Esophagus (tissue), 2 donors: ENCODE measurements around the gene HBS1L. TPM values are rescaled to one million over a fixed set of nuclear protein-coding genes. Genes with fewer than 3 reads are reported as not detected.

Experiments
- H3K27ac ChIP-seq, 2 donors: one replicate each; pipeline ENCODE4 v1.5.1; 2013; ENCODE audit warnings: low read depth in 2 of 2, mild to moderate bottlenecking in 2 of 2, inconsistent platforms in 1 of 2, low read length in 1 of 2, moderate library complexity in 1 of 2
- H3K27me3 ChIP-seq, 2 donors: one replicate each; pipeline ENCODE4 v1.6.1; 2013; ENCODE audit warnings: low read length in 2 of 2, control low read depth in 1 of 2, mild to moderate bottlenecking in 1 of 2; ENCODE audit not compliant: insufficient read depth in 2 of 2, control insufficient read depth in 1 of 2
- H3K36me3 ChIP-seq, 2 donors: one replicate each; pipeline ENCODE4 v1.6.1; 2013; ENCODE audit warnings: low read length in 1 of 2; ENCODE audit not compliant: control insufficient read depth in 2 of 2, insufficient read depth in 2 of 2
- H3K4me1 ChIP-seq, 2 donors: one replicate each; pipeline ENCODE4 v1.6.1; 2013; ENCODE audit warnings: low read length in 1 of 2; ENCODE audit not compliant: control insufficient read depth in 2 of 2, insufficient read depth in 2 of 2
- H3K4me3 ChIP-seq, 2 donors: one replicate each; pipeline ENCODE4 v1.5.1; 2013; ENCODE audit warnings: low read length in 2 of 2, mild to moderate bottlenecking in 2 of 2, low read depth in 1 of 2, moderate library complexity in 1 of 2
- H3K9me3 ChIP-seq, 2 donors: one replicate each; pipeline ENCODE4 v1.6.1; 2013; ENCODE audit warnings: mild to moderate bottlenecking in 2 of 2, low read depth in 1 of 2, low read length in 1 of 2, moderate library complexity in 1 of 2; ENCODE audit not compliant: control insufficient read depth in 2 of 2, insufficient read depth in 1 of 2
- WGBS, 2 donors: extraction: QIAGEN DNeasy Blood & Tissue Kit; methylation state at CpG; one replicate each; pipeline ENCODE4 v1.1.7; 2013; 5-methylcytosine and 5-hydroxymethylcytosine counted together
- polyA plus RNA-seq, 2 donors: library from polyadenylated mRNA; stranded (reverse); fragments of 200-250 nt; gene quantifications; one replicate each; pipeline ENCODE4 v1.2.3, GENCODE V29; 2013
- donor health status: healthy with polysubstance abuse.
- donor health status: Bipolar disorder and iron deficiency.

The HBS1L gene
- polyA plus RNA-seq, 2 donors, result 16.6 to 26.0 TPM

GRCh38 chr6:134936476-134936875 lies 118.1 kb downstream of the HBS1L start:
- Histone ChIP-seq H3K27ac (no peak overlapping the region), H3K27me3 (no peaks in the 10 kb centered on the region), H3K9me3 (no peaks in the 10 kb centered on the region), H3K36me3 (no peaks in the 10 kb centered on the region), H3K4me1 (no peaks in the 10 kb centered on the region), H3K4me3 (no peak overlapping the region)
- 94 to 95% methylated on average over 5 of the region's 5 CpGs for WGBS, 2 donors

GRCh38 chr6:134934793-134935485 lies 119.7 kb downstream of the HBS1L start:
- Histone ChIP-seq H3K27ac (no peak overlapping the region), H3K4me1 (no peaks in the 10 kb centered on the region), H3K4me3 (no peak overlapping the region), H3K27me3 (no peaks in the 10 kb centered on the region), H3K9me3 (no peaks in the 10 kb centered on the region), H3K36me3 (no peaks in the 10 kb centered on the region)
- 92 to 94% methylated on average over 5 of the region's 5 CpGs for WGBS, 2 donors

- Histone ChIP-seq H3K9me3 (no peaks in the 10 kb centered on the region), H3K4me3 (no peak overlapping the region), H3K4me1 (no peaks in the 10 kb centered on the region), H3K36me3 (no peaks in the 10 kb centered on the region), H3K27ac (no peak overlapping the region), H3K27me3 (no peaks in the 10 kb centered on the region)
- WGBS, 2 donors, result 82 to 89% methylated on average over 11 of the region's 11 CpGs
These were observed 121.8 kb downstream of the HBS1L start for GRCh38 chr6:134932535-134933470.

GRCh38 chr6:134932098-134932497 lies 122.5 kb downstream of the HBS1L start:
- H3K27ac ChIP-seq, result no peak overlapping the region
- no peaks in the 10 kb centered on the region for H3K27me3 ChIP-seq
- 70 to 71% methylated on average over 5 of the region's 5 CpGs for WGBS, 2 donors
- H3K4me3 ChIP-seq, result no peak overlapping the region
- no peaks in the 10 kb centered on the region for H3K36me3 ChIP-seq
- no peaks in the 10 kb centered on the region for H3K4me1 ChIP-seq
- no peaks in the 10 kb centered on the region for H3K9me3 ChIP-seq

- no peak overlapping the region for H3K4me3 ChIP-seq
- H3K27me3 ChIP-seq, result no peaks in the 10 kb centered on the region
- no peaks in the 10 kb centered on the region for H3K9me3 ChIP-seq
- WGBS, 2 donors, result 92 to 95% methylated on average over 6 of the region's 6 CpGs
- H3K36me3 ChIP-seq, result no peaks in the 10 kb centered on the region
- H3K27ac ChIP-seq, result no peak overlapping the region
- no peaks in the 10 kb centered on the region for H3K4me1 ChIP-seq
These were observed 124.2 kb downstream of the HBS1L start for GRCh38 chr6:134930463-134930862.

GRCh38 chr6:134928151-134928900 lies 126.3 kb downstream of the HBS1L start:
- H3K4me3 ChIP-seq, result no peak overlapping the region
- no peaks in the 10 kb centered on the region for H3K27me3 ChIP-seq
- H3K4me1 ChIP-seq, result no peaks in the 10 kb centered on the region
- WGBS, 2 donors, result 86 to 88% methylated on average over 6 of the region's 6 CpGs
- no peaks in the 10 kb centered on the region for H3K36me3 ChIP-seq
- no peaks in the 10 kb centered on the region for H3K9me3 ChIP-seq
- no peak overlapping the region for H3K27ac ChIP-seq

GRCh38 chr6:134925800-134926199 lies 128.8 kb downstream of the HBS1L start:
- WGBS, 2 donors, result 83 to 88% methylated on average over 3 of the region's 3 CpGs
- Histone ChIP-seq H3K4me1 (no peaks in the 10 kb centered on the region), H3K36me3 (no peaks in the 10 kb centered on the region), H3K27me3 (no peaks in the 10 kb centered on the region), H3K4me3 (no peak overlapping the region), H3K27ac (no peak overlapping the region), H3K9me3 (no peaks in the 10 kb centered on the region)

- Histone ChIP-seq H3K27ac (no peak overlapping the region), H3K9me3 (no peaks in the 10 kb centered on the region), H3K4me1 (no peaks in the 10 kb centered on the region), H3K36me3 (peaks cover 0 to 3% of the 10 kb centered on the region in 2 donors), H3K27me3 (no peaks in the 10 kb centered on the region), H3K4me3 (no peak overlapping the region)
- WGBS, 2 donors, result 87 to 91% methylated on average over 6 of the region's 6 CpGs
These were observed 132.8 kb downstream of the HBS1L start for GRCh38 chr6:134921721-134922261.

GRCh38 chr6:134921276-134921675 lies 133.3 kb downstream of the HBS1L start:
- H3K27ac ChIP-seq, result no peak overlapping the region
- no peaks in the 10 kb centered on the region for H3K27me3 ChIP-seq
- H3K4me1 ChIP-seq, result no peaks in the 10 kb centered on the region
- no peaks in the 10 kb centered on the region for H3K9me3 ChIP-seq
- WGBS, 2 donors, result 89 to 91% methylated on average over 5 of the region's 5 CpGs
- no peak overlapping the region for H3K4me3 ChIP-seq
- H3K36me3 ChIP-seq, result peaks cover 0 to 3% of the 10 kb centered on the region in 2 donors
